AG04449 (cell line): ENCODE results near the gene MAL.

Experiments
- CTCF ChIA-PET: fragments of 350-600 bp; formaldehyde crosslinking; extraction: SDS; loops from one replicate; lab custom pipeline; 2021; ENCODE audit warnings: antibody characterized with exemption; lab: Yijun Ruan, JAX
- POLR2A ChIA-PET: fragments of 400-600, 350-600 bp; formaldehyde crosslinking; extraction: SDS; loops from one replicate; lab custom pipeline; 2020; ENCODE audit warnings: antibody characterized with exemption, inconsistent platforms; lab: Yijun Ruan, JAX
- DNase-seq: peaks from one replicate; pipeline ENCODE4 v3.0.0-alpha.2; 2010; ENCODE audit warnings: low read depth, low spot score
- H3K4me3 ChIP-seq: 2 replicates; pipeline ENCODE4 v1.5.1; 2011; ENCODE audit warnings: low read depth, mild to moderate bottlenecking, control low read depth, low read length
- CTCF ChIP-seq: IDR thresholded peaks from one replicate; pipeline ENCODE4 v1.5.1; 2011; ENCODE audit warnings: mild to moderate bottlenecking, moderate library complexity, low read length, control low read depth, inconsistent platforms; ENCODE audit not compliant: insufficient read depth; ENCODE audit errors: missing control alignments

The MAL gene

DNA sequence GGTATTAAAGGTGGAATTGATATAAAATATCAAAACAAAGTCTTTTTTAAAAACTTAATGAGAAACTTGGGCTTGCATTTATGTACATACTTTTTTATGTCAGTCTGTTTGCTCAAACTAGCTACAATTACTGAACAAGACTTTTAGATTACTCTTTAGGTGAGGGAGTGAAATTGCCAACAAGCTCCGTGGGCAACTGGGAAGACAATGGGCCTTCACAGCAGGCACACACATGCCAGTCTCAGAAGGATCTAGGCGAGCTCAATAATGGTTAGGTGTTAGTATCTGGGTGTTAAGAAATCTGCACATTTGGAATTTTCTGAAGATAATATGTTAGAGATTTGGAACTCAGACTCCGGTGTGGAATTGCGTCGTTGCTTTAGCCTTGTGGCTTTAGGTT is 23.0 kb upstream of the MAL start:
- TF ChIP-seq CTCF, result no peak
- no peak for DNase-seq
- POLR2A ChIA-PET, result no interaction called here
- H3K4me3 ChIP-seq, result no peak overlapping the region
- CTCF ChIA-PET, result no interaction called here

DNA sequence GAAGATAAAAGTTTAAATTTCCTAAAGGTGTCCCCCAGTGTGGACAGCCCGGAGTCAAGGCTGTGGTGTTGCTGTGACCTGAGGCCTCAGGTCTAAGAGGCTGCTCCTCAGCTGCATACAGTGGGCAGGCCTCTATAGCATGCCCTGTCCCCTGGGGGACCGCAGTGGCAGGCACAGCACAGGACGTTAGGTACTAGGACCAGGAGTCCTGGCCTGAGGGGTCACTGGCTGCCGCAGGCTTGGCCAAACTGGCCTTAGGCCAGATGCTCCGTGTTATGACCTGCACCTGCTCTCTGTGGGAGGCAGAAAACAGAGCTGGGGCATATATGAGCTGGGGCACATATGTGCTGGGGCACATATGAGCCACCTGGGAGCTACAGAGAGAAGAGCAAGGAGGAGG is 21.2 kb upstream of the MAL start:
- CTCF ChIA-PET, result no interaction called here

GRCh38 chr2:95004711-95005110 is 20.8 kb upstream of the MAL start:
- ChIA-PET POLR2A (no interaction called here), CTCF (no interaction called here)
- no peak for DNase-seq
- H3K4me3 ChIP-seq, result no peak overlapping the region
- no peak for TF ChIP-seq CTCF

More for the DNA sequence above, 21.2 kb upstream of the MAL start:
- no peak overlapping the region for H3K4me3 ChIP-seq
- POLR2A ChIA-PET, result no interaction called here
- no peak for DNase-seq
- no peak for TF ChIP-seq CTCF

- ChIA-PET POLR2A (no interaction called here), CTCF (no interaction called here)
- DNase-seq, result no peak
- H3K4me3 ChIP-seq, result no peak overlapping the region
- TF ChIP-seq CTCF, result no peak
Observed at GRCh38 chr2:95005726-95006125, 19.8 kb upstream of the MAL start.

DNA sequence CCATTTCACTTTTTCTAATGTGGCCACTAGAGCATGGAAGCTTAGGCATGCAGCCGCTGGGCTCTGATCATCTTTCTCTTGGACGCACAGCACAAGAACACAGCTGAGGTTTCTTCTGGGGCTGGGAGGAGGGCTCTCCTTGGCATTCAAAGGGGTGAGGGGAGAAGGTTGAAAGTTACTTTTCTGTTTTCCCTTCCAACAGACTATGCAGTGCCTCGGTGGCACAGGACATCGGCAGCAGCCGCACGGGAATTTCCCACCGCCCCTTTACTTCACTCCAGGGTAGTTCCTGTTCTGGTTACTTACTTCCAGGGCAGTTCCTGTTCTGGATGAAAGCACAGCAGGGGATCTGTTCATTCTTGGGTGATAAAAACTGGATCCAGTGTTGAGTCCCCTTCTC is 18.9 kb upstream of the MAL start:
- TF ChIP-seq CTCF, result no peak
- ChIA-PET POLR2A (no interaction called here), CTCF (no interaction called here)
- H3K4me3 ChIP-seq, result no peak overlapping the region
- DNase-seq, result no peak

DNA sequence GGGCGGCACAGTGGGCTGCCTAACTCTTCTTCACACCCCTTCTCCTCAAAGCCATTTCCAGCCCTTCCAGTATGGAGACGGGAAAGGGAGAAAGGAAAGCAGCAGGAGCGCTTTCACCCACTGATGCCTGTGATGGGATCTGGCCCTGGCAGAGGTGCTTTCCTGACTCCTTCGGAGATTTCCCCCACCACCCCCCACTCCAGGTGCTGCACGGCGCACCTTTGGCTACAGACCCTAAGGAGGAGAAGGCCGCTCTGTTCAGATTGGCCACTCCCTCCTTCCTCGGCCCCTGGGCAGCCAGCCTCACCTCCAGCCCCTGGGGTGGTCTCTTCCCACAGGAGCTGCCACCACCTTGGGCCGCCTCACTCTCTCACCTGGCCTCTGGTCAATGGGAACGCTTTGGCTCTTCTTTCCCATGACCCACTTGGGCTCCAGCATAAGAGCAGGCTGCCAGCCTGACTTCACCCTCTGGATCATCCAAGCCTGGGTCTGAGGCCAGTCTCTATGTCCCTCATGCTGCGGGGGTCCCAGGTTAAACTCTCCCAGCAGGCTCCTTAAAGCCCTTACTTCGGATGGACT is 18.4 kb upstream of the MAL start:
- no peak for TF ChIP-seq CTCF

More for the DNA sequence above, 18.4 kb upstream of the MAL start:
- no peak for DNase-seq
- H3K4me3 ChIP-seq, result no peak overlapping the region
- CTCF ChIA-PET, result interaction anchor here (1.7 kb wide), 1 partner anchor 17 kb away, joined by 4 read pairs; no protein-coding TSS in a partner anchor
- POLR2A ChIA-PET, result no interaction called here
